ENCODE measurements around the gene PLXNB3.
A peak's percentile ranks its signal among the peaks of the same experiment; 100 is the strongest.

The PLXNB3 gene

GRCh38 chrX:153791104-153791852 lies 27.2 kb downstream of the PLXNB3 start:
- DNase-seq (ENCODE audit: low read depth): no peak

GRCh38 chrX:153792368-153792767 lies 28.3 kb downstream of the PLXNB3 start:
- no peak for DNase-seq (ENCODE audit: low read depth)

DNA sequence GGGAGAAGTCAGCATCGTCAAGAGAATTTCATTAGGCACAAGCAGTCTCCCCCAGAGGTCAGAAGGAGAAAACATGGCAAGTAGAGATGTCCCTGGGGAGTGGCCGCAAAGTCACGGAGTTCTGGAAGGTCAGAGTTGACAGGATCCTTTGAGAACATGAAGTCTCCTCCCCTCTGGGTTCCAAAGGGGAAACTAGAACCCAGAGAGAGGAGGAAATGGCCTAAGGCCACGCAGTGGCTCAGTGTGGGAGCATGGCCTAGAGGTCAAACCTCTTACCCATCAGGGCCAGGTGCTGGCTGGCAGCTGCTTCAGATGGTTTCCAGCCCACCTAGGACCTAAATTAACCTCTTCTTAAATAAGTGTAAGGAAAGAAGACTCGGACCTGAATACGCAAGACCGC lies 29.2 kb downstream of the PLXNB3 start:
- DNase-seq (ENCODE audit: low read depth): no peak

- peak; percentile 88 for DNase-seq (ENCODE audit: low read depth)
Measured at GRCh38 chrX:153794018-153794896, 30.2 kb downstream of the PLXNB3 start, which contains the start of the genes IDH3G and SSR4. TSS of gene IDH3G (minus strand) at chrX:153794375. CDS start at chrX:153794326, 49 bp downstream. TSS of gene SSR4 (plus strand) at chrX:153794668. CDS start at chrX:153794688, 20 bp downstream.

DNA sequence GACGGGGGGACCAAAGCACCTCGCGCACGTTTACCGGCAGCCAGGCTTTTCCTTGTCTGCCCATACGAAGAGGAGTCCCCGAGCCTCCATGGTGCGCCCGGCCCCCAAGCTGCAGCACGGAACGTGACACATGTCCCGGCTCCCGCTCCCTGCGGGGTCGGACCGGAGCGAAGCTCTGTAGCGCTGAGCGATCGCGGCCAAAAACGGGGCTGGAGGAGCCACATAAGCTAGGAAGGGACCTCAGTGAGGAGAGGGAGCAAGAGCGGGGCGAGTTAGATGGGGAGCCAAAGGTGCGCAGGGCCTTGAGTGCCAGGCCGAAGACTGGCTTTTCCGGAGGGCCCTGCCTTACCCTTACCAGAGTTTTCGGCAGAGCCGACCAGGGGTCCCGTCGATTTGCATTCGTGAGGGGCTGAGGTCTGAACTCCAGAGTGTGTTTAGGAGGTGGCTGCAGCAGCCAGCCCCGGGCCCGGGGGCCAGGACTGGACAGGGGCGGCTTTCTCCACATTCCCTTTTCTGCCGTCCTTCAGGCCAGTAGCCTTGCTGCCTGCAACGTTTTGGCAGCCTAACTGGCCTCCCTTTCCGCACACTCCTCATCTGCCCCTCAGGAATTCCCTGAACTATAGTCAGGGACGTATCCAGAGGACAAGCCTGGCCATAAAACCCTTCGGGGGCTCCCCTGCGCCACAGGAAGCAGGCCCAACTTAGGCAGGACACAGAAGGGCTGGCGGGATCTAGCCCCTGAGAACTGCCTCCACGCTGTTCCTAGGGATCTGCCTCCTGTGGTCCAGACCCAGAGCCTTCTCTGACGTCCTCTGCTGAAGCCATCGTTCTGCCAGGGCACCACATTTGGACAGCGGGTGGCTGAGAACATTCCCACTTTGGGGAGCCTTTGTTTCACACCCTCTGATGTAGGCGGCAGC lies 31.1 kb downstream of the PLXNB3 start:
- no peak for DNase-seq (ENCODE audit: low read depth)

DNA sequence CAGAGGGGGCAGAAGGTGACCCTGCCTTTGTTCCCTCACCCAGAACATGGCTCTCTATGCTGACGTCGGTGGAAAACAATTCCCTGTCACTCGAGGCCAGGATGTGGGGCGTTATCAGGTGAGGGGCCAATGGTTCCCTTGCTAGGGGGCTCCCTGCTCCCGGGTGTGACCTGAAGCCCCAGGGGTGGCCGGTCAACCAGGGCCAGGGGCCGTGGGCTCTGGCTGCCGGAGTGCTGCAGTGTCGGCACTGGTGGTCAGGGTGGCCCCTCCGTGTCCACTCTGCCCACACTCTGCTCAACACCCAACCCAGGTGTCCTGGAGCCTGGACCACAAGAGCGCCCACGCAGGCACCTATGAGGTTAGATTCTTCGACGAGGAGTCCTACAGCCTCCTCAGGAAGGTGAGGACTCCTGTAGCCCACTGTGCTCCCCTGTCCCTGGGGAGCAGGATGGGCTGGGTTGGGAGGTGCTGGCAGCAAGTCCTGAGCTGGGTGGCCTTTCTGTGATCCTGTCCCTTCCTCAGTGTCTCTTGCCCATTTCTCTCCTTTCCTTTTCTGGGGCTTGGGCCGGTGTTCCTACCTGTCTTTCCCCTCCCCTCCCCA lies 33.5 kb downstream of the PLXNB3 start:
- DNase-seq (ENCODE audit: low read depth): no peak

- no peak for DNase-seq (ENCODE audit: low read depth)
Measured at GRCh38 chrX:153799326-153799725, 35.3 kb downstream of the PLXNB3 start.

DNA sequence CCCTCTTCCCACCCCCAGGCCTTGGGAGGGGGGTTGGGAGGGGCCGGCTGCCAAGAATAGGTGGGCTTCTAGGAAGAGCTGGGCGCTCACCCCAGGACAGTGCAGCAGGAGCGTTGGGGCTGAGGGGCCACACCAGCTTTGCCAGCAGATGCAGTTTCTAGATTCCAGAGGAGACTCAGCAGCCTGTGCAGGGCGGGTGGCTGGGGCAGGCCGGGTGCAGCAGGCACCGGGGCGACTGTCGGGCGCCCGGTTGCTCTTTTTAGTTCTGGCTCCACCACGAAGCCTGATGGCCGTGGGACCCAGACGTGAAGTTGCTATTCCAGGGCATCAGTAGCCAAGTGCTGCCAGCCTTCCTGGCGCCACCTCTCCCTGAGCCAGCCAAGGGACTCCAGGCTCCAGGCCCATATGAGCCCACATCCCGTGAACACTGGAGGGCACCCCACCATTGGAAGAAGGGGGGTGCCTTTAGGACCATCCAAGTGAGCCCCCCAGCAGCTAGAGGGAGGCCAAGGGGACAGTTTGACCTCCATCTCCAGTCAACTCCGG lies 36.2 kb downstream of the PLXNB3 start:
- DNase-seq (ENCODE audit: low read depth): no peak

DNA sequence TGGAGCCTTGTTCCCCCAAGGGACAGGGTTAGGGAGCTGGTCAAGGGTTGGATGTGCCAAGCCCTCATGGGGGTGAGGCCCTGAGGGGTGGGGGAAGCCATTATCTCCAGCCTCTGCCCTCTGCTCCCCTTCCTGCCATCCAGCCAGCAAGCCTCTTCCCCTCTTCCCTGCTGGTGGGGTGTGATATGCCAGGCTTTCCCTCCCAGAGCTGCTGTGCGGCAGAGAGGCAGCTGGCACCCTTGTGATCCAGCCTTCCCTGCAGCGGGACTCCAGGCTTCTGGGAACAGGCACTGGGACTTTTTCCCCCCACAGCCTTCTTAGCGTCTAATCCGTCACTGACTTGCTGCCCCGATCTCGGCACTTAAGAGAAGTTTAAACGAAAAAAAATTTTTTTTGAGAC lies 36.7 kb downstream of the PLXNB3 start:
- no peak for DNase-seq (ENCODE audit: low read depth)

- DNase-seq (ENCODE audit: low read depth): no peak
Measured at GRCh38 chrX:153801669-153802068, 37.6 kb downstream of the PLXNB3 start.

DNA sequence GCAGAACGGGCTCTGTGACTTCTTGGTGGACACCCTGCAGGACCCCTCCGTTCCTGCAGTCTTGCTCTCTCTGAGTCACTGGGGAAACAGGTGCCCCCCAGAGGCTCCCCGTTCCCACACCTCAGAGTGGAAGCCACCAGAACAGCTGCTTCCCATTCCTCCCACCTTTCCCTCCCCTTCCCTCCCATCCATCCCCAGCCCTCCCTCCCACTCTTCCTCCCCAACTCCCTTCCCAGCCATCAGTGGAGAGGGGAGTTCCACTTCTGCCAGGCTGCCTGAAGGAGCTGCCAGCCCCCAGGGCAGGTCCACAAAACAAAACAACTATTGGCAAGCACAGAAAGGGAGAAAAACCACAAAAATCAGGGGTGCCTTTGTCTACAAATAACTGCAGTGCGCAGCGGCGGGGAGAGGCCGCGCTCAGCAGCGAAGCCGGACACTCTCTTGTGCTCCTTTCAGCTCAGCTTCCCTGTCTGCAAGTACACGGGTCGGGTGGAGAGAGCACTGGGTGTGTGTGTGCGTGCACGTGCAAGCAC lies 38.5 kb downstream of the PLXNB3 start:
- no peak for DNase-seq (ENCODE audit: low read depth)

GRCh38 chrX:153803211-153804099 lies 39.4 kb downstream of the PLXNB3 start:
- DNase-seq (ENCODE audit: low read depth): no peak

GRCh38 chrX:153804100-153804595 lies 40.1 kb downstream of the PLXNB3 start:
- DNase-seq (ENCODE audit: low read depth): no peak

DNA sequence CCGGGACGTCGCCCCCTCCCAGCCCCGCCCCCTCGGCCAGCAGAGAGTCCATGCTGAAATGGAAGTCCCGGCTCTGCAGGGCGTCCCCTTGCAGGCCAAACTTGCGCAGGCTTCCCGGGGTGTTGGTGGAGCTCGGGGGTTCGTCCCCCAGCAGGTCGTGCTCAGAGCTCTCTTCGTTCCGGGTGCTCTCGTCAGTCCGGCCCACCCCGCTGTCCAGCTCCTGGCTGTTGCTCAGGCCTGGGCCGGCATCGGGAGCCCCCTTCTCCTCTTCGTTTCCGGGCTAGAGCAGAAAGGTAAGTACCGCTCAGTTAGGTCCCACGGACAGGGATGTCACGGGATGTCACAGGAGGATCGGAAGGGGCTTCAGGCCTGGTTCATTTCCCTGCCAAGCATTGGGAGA lies 40.6 kb downstream of the PLXNB3 start:
- no peak for DNase-seq (ENCODE audit: low read depth)

- no peak for DNase-seq (ENCODE audit: low read depth)
Measured at GRCh38 chrX:153805436-153805835, 41.4 kb downstream of the PLXNB3 start.

- DNase-seq (ENCODE audit: low read depth): no peak
Measured at GRCh38 chrX:153806999-153807575, 43.0 kb downstream of the PLXNB3 start.

DNA sequence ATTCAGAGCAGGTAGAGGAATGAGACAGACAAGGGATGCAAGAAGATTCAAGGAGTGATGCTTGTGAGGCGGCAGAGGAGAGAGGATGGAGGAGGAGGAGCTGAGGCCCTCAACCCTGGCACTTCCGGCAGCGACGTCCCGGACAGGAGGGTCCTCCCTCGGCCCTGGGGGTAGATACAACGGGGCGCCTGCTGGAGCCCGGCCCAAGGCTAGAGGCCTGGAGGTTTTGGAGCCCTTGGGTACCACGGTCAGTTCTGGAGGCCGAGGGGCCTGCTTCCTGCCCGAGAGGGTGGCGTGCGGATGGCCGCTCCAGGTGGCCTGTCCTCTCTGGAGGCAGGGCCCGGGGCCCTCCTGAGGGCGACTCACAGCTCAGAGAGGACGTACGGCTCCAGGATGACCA lies 43.9 kb downstream of the PLXNB3 start:
- no peak for DNase-seq (ENCODE audit: low read depth)

- no peak for DNase-seq (ENCODE audit: low read depth)
Measured at GRCh38 chrX:153812220-153812619, 48.2 kb downstream of the PLXNB3 start.

- no peak for DNase-seq (ENCODE audit: low read depth)
Measured at GRCh38 chrX:153813161-153813560, 49.1 kb downstream of the PLXNB3 start.

Measured in T follicular helper cell (primary cell).